ENCODE results near the gene TRIP13. TPM values are rescaled to one million over a fixed set of nuclear protein-coding genes. Genes with fewer than 3 reads are reported as not detected.

Gene TRIP13
- total RNA-seq, 4 donors from 2014 or later = 1.1 to 1.7 (median 1.3) TPM; not detected in 1

- DNase-seq = no peak
- no peaks in the 10 kb centered on the region for H3K4me1 ChIP-seq
- intact Hi-C loops (cut with DNase I) = no loop called here
- no peak overlapping the region for H3K4me3 ChIP-seq (replicated peaks in 1 of 3)
- TF ChIP-seq POLR2A (IDR thresholded peaks at IDR 0.05) (no peak), CTCF (IDR thresholded peaks at IDR 0.05) (no peak)
- H3K36me3 ChIP-seq = no peaks in the 10 kb centered on the region
- H3K9me3 ChIP-seq = no peaks in the 10 kb centered on the region
- 83 to 84% methylated on average over 32 of the region's 32 CpGs for WGBS, 2 donors
- peaks cover 3% of the 10 kb centered on the region for H3K27me3 ChIP-seq
- no peak overlapping the region for H3K27ac ChIP-seq
Observed at GRCh38 chr5:965604-966344, 73.1 kb downstream of the TRIP13 start.

GRCh38 chr5:966345-966710 is 73.6 kb downstream of the TRIP13 start:
- DNase-seq = no peak
- H3K9me3 ChIP-seq = no peaks in the 10 kb centered on the region
- no peak for TF ChIP-seq CTCF (IDR thresholded peaks at IDR 0.05)
- TF ChIP-seq POLR2A (IDR thresholded peaks at IDR 0.05) = no peak
- WGBS, 2 donors = 77 to 79% methylated on average over 9 of the region's 9 CpGs
- H3K36me3 ChIP-seq = no peaks in the 10 kb centered on the region
- peaks cover 3% of the 10 kb centered on the region for H3K27me3 ChIP-seq
- H3K4me1 ChIP-seq = no peaks in the 10 kb centered on the region
- no peak overlapping the region for H3K4me3 ChIP-seq (replicated peaks in 1 of 3)
- intact Hi-C loops (cut with DNase I) = no loop called here
- no peak overlapping the region for H3K27ac ChIP-seq

GRCh38 chr5:966941-967340 is 74.3 kb downstream of the TRIP13 start:
- Histone ChIP-seq H3K27me3 (peaks cover 3% of the 10 kb centered on the region), H3K4me1 (no peaks in the 10 kb centered on the region), H3K27ac (no peak overlapping the region), H3K9me3 (no peaks in the 10 kb centered on the region), H3K36me3 (no peaks in the 10 kb centered on the region), H3K4me3 (replicated peaks in 1 of 3) (no peak overlapping the region)
- TF ChIP-seq CTCF (IDR thresholded peaks at IDR 0.05) (no peak), POLR2A (IDR thresholded peaks at IDR 0.05) (no peak)
- WGBS, 2 donors = 83 to 92% methylated on average over 6 of the region's 6 CpGs
- intact Hi-C loops (cut with DNase I) = no loop called here
- no peak for DNase-seq

Other genes with a start within 250 kb of the TRIP13 start
- 10 to 100 TPM in 1 of 4 donors, 1 to 10 TPM in 3; 7.2 to 11.1 (median 8.4) TPM for gene TPPP, start 199.5 kb upstream of the TRIP13 start, total RNA-seq
- gene ZDHHC11B, start 108.2 kb upstream of the TRIP13 start, total RNA-seq = 1 to 10 TPM; 1.6 to 6.8 (median 2.9) TPM
- gene ZDHHC11, start 41.9 kb upstream of the TRIP13 start, total RNA-seq = 1 to 10 TPM in 3 of 4 donors, under 1 TPM in 1; 0.54 to 5.3 (median 2.8) TPM
- 10 to 100 TPM; 19.6 to 29.9 (median 25.2) TPM for gene BRD9, start 83 bp upstream of the TRIP13 start, total RNA-seq
- 1 to 10 TPM in 3 of 4 donors, under 1 TPM in 1; 0.78 to 3.2 (median 1.6) TPM for gene NKD2, start 115.9 kb downstream of the TRIP13 start, total RNA-seq
- 10 to 100 TPM; 26.1 to 41.6 (median 29.1) TPM for gene SLC12A7, start 219.2 kb downstream of the TRIP13 start, total RNA-seq

All from thyroid gland (tissue), 4 donors.